GM12864 (cell line): ENCODE data around the gene MLXIP.

Experiments
- DNase-seq: peaks from one replicate; pipeline ENCODE4 v3.0.0-alpha.2; 2011; ENCODE audit warnings: low read depth
- H3K4me3 ChIP-seq: 2 replicates; pipeline ENCODE4 v1.5.1; 2011; ENCODE audit warnings: mild to moderate bottlenecking, low read depth, low read length, control low read depth
- TF ChIP-seq, protein P1 (sequence below): IDR thresholded peaks from 2 replicates; pipeline ENCODE4 v1.5.1; 2011; ENCODE audit warnings: low read depth, mild to moderate bottlenecking, moderate library complexity, low read length, control low read depth, inconsistent platforms; ENCODE audit errors: missing control alignments

MLXIP gene

DNA sequence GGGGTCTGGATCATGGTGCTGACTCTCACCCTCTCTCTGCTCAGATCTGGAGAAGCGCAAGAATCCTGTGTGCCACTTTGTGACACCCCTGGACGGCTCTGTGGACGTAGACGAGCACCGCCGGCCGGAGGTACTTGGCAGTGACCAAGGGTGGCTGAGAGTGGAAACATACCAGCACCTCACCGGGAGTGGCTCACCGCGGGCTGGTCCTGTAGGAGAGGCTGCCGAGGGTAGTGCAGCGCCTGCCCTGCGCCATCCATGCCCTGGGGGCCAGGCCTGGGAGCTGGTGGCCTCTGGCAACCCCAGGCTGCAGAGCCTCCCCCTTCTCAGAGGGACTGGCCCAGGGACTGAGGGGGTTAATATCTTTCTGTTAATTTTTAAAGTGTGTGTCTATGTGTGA lies 49.3 kb downstream of the MLXIP start:
- no peak for DNase-seq
- no peak overlapping the region for H3K4me3 ChIP-seq
- TF ChIP-seq, protein P1, sequence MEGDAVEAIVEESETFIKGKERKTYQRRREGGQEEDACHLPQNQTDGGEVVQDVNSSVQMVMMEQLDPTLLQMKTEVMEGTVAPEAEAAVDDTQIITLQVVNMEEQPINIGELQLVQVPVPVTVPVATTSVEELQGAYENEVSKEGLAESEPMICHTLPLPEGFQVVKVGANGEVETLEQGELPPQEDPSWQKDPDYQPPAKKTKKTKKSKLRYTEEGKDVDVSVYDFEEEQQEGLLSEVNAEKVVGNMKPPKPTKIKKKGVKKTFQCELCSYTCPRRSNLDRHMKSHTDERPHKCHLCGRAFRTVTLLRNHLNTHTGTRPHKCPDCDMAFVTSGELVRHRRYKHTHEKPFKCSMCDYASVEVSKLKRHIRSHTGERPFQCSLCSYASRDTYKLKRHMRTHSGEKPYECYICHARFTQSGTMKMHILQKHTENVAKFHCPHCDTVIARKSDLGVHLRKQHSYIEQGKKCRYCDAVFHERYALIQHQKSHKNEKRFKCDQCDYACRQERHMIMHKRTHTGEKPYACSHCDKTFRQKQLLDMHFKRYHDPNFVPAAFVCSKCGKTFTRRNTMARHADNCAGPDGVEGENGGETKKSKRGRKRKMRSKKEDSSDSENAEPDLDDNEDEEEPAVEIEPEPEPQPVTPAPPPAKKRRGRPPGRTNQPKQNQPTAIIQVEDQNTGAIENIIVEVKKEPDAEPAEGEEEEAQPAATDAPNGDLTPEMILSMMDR, result no peak

DNA sequence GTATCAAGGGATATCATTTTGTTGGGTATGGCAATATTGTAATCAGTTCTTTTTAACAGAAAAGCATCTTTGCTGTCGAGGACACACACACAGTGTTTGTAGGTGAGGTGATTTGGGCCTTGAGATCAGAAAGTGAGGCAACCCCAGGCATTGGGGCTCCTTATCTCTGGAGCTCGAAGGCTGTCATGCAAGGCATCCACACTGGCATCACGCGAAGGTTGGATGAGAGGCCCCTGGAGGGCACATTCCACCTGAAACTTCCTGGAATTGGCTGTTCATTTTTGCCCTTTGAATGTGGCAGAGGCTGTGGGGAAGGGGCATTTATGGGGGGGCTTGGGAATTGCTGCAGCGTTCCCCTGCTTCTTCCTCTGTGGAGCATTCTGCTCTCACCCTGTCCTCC lies 49.9 kb downstream of the MLXIP start:
- no peak for DNase-seq
- H3K4me3 ChIP-seq, result no peak overlapping the region
- TF ChIP-seq, protein P1, result no peak

DNA sequence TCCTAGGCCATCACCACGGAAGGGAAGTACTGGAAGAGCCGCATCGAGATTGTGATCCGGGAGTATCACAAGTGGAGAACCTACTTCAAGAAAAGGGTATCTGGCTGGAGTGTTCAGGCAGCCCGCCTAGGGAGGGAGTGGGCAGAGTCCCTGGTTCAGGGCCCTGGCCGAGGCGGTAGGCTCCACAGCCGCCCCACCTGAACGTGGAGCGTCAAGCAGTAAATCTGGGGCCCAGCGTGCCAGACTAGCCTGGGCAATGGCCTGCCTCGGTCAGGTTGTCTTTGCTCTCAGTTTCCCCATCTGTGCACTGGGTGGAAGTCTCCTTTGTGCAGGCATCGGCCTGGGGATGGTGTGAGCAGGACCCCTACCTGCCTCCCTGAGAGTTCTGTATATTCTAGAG lies 50.6 kb downstream of the MLXIP start:
- TF ChIP-seq, protein P1, result no peak
- no peak overlapping the region for H3K4me3 ChIP-seq
- DNase-seq, result no peak

DNA sequence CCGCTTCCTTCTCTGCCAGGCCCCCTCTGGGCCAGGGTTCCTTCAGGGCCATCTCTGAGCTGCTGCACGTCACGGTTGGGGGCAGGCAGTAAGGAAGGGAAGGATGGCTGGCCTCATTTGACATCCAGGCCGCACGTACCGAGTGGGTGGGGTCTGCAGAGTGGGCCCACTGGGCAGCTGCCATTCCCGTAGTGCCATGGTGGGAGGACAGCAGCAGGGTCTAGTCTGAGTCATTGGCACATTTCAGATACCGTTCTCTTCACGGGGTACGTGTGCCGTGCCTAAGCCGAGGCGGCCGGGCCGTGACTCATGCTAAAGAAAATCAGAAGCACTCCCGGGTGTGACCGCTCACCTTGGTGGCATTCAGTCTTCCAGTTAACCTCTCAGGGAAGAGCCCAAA lies 51.6 kb downstream of the MLXIP start:
- TF ChIP-seq, protein P1, result no peak
- DNase-seq, result no peak

DNA sequence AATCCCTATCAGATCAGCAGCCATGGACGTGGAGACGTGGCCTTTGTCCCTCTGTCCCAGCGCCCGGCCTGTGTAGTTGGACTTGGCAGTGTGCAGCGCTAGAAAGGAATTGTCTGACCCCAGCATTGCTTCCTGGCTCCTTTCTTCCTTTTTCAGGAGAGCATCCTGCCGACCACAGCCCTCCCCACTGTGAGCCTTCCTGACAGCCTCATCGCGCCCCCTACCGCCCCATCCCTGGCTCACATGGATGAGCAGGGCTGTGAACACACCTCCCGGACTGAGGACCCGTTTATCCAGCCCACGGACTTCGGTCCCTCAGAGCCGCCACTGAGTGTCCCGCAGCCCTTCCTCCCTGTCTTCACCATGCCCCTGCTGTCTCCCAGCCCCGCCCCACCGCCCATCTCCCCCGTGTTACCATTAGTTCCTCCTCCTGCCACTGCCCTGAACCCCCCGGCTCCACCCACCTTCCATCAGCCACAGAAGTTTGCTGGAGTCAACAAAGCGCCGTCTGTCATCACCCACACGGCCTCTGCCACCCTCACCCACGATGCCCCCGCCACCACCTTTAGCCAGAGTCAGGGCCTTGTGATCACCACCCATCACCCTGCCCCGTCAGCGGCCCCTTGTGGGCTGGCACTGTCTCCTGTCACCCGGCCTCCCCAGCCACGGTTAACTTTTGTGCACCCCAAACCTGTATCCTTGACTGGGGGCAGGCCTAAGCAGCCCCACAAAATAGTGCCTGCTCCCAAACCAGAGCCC lies 54.8 kb downstream of the MLXIP start:
- TF ChIP-seq, protein P1, result no peak
- DNase-seq, result no peak

More for the DNA sequence above, 51.6 kb downstream of the MLXIP start:
- no peak overlapping the region for H3K4me3 ChIP-seq

DNA sequence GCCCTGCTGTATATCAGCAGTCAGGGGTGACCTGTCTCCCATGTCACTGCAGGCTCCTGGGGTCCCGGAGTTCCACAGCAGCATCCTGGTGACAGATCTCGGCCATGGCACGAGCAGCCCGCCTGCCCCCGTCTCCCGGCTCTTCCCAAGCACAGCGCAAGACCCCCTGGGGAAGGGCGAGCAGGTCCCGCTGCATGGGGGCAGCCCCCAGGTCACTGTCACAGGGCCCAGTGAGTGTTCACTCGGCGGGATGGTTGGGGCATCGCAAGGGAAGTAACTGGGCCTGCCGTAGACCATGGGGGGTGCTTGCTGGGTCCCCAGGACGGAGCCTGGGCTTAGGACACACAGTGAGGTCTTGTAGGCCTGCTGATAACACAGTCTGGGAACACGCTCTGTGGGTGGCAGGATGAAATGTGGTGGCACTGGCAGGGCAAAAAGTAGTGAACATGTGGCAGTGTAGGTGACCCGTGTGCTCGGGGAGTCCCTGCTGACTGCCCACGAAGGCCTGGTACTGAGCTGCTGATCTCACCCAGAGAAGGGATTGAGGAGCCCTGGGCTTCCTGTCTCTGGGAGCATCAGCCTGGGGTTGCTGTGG lies 57.0 kb downstream of the MLXIP start:
- DNase-seq, result no peak
- TF ChIP-seq, protein P1, result no peak
- H3K4me3 ChIP-seq, result no peak overlapping the region

More for the DNA sequence above, 54.8 kb downstream of the MLXIP start:
- H3K4me3 ChIP-seq, result no peak overlapping the region
